GM08714 (cell line): ENCODE data around the gene FCGR3B.
"Not testable (repeated sequence)": the region's sequence is repeated elsewhere in the genome, so short reads cannot be mapped to it uniquely, and the experiment has no call there.

Experiments
- H3K4me3 ChIP-seq: fragments of 200-500 bp; sonication (Bioruptor generic); 2 replicates; pipeline ENCODE4 v1.5.1; 2014; ENCODE audit warnings: mild to moderate bottlenecking, low read length, inconsistent platforms

Gene FCGR3B

DNA sequence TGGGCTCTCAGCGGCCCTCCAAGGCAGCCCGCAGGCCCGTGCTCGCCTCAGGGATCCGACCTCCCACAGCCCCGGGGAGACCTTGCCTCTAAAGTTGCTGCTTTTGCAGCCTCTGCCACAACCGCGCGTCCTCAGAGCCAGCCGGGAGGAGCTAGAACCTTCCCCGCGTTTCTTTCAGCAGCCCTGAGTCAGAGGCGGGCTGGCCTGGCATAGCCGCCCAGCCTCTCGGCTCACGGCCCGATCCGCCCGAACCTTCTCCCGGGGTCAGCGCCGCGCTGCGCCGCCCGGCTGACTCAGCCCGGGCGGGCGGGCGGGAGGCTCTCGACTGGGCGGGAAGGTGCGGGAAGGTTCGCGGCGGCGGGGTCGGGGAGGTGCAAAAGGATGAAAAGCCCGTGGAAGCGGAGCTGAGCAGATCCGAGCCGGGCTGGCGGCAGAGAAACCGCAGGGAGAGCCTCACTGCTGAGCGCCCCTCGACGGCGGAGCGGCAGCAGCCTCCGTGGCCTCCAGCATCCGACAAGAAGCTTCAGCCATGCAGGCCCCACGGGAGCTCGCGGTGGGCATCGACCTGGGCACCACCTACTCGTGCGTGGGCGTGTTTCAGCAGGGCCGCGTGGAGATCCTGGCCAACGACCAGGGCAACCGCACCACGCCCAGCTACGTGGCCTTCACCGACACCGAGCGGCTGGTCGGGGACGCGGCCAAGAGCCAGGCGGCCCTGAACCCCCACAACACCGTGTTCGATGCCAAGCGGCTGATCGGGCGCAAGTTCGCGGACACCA lies 25.0 kb downstream of the FCGR3B start:
- H3K4me3 ChIP-seq, result not testable (repeated sequence)

DNA sequence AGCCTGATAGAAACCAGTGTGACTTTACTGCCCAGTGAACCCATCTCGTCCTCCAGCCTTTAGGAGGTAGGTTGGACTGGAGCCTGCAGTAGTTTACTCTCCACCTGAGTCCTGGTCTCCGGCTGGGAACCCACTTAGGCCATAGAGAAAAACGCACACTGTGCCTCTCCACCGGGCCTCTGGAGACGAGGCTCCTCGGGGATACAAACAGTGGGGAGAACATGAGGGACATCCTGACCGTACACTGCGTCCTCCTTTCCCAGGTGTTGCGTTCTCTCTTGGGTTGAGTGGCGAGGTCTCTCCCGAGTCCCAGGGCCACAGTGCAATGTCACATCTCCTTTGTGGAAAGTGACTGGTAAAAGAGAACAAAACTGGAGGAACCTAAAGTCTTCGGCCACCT lies 26.0 kb downstream of the FCGR3B start:
- not testable (repeated sequence) for H3K4me3 ChIP-seq

DNA sequence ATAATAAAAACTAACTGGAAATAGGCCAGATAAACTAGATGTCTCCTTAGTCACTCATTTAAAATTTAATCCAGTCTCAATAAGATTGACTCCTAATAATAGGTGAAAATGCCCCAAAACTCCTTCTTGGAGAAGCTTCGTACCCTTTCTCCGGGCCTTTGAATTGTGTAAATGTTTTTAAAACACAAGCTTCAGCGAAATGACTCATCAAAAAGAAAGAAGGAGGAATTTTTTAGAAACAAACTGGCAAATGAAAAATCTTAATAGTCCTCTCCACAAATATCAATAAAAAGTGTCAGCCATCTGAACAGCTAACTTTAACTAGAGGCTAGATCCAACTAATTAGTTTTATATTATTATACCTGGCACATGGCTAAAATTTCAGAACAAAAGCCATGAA lies 33.9 kb downstream of the FCGR3B start:
- H3K4me3 ChIP-seq, result not testable (repeated sequence)

DNA sequence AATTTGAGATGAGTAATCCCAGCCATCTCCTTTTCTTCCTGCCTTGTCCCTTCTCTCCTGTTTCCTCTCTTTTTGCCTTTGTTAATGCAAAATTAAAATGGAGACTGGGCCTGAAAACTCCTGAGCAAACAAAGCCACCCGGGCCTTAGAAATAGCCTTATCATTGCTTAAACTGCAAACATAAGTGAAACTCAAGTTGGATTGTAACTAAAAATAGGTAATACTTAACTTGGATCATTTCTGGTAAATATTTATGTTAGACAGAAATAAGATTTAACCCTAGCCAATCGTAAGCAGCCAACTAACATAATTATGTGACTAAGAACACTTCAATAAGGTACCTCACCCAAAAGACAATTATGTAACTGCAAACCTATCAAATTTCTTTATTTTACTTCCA lies 35.4 kb downstream of the FCGR3B start:
- H3K4me3 ChIP-seq, result not testable (repeated sequence)

DNA sequence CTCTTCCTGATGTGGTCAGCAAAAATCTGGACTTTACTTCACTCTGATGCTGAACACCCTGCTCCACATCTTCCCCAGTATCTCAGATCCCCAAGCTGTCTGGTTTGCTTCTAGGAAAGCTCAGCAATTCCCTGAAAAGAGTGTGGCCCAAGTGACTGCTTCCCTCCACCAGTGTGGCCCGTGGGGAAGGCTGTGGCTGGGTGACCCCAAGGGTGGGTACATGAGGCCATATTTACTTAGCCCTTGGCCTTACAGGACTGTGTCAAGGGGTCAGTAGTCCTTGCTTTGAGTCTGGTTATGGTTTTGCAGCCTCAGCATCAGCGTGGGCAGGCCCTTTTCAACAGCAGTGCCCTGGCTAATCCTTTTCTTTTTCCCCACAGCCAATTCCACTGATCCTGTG lies 35.8 kb downstream of the FCGR3B start:
- H3K4me3 ChIP-seq, result not testable (repeated sequence)

DNA sequence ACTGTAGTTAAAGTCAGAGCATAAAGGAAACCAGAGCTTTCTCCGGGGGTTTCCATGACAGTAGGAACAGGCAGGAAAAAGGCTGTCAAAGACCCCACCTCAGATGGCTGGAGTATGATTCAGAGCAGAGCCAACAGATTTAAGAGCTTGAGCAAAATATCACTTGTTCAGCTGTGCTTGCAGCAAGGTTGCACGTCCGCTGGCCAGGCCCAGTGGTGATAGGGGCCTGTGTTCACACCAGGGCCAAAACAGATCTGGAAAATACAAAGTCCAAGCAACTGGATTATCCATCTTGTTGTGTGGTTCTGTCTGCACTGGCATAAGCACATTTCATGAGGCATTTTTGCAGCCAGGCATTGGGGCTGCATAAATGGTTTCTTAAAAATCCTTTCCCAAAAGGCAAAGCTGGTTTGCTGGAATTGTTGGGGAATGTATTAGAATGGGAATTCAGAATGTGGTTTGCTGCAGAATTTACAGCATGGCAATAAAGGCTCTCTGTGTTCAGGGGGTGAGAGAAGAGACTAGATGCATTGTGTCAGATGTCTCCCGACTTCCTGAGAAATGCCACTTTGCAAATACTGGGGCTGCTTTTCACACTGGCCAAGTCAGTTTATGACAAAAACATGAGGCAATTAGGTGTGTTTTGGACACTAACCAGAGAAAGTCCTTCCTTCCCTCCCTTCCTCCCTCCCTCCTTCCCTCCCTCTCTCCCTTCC lies 36.5 kb downstream of the FCGR3B start:
- H3K4me3 ChIP-seq, result not testable (repeated sequence)

DNA sequence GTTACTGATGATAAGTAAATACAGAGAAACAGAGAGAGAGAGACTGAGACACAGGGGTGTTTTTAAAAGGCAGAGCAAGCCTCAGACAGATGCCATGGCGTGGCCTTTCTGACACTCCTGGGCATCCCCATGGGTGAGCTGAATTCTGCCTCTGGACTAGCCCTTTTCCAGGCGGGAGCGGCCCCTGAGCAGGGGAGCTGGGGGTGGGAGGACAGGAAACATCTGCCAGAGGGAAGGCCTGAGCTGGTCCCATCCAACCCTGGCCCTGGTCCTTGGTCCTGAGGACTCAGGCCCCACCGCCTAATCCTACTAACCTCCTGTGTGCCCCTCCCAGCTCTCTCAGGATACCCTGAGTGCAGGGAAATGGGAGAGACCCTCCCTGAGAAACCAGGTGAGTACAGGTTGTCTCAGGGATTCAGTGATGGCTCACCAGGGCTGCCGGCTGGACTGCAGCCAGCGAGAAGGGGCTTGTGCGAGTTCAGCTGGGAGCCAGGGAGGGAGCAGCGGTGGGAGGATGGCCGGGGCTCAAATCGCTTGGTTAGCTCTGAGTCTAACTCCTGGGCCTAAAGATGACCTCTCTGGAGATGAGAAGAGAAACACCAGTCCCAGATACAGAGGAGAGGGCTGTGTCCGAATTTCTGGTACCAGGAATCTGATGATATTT lies 37.8 kb downstream of the FCGR3B start:
- H3K4me3 ChIP-seq, result not testable (repeated sequence)

DNA sequence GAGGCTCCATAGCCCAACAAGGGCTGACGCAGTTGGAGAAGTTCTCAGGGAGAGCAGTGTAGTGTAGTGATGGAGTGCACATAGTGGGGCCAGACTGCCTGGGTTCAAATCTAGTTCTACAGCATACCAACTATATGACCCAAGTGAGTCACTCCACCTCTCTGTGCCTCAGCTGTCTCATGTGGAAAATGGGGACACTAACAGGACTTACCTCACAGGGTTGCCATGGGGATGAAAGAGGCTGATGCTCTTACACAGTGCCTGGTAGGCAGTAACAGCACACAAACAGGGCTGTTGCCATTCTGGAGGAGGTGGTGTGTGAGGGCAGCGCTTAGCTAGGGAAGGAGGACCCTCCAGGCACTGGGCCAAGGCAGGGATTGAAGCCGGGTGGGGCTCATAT lies 38.4 kb downstream of the FCGR3B start:
- H3K4me3 ChIP-seq, result not testable (repeated sequence)

DNA sequence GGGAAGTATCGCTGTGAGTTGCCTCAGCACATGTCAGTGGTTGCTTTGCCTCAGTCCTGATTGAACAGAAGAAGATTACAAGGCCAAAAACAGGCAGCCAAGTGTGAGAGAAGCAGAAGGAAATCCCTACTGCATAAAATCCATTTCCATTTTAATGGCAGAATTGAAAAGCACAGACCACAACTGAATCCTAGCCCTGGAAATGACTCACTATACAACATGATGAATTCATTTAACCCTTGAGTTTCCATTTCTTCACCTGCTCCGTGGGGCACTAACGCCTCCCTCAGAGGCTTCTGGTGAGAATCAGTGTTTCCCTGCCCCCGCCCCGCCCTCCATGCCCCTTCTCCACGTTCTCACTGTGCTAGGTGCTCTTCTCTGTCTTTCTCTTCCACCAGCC lies 41.1 kb downstream of the FCGR3B start:
- H3K4me3 ChIP-seq, result not testable (repeated sequence)

DNA sequence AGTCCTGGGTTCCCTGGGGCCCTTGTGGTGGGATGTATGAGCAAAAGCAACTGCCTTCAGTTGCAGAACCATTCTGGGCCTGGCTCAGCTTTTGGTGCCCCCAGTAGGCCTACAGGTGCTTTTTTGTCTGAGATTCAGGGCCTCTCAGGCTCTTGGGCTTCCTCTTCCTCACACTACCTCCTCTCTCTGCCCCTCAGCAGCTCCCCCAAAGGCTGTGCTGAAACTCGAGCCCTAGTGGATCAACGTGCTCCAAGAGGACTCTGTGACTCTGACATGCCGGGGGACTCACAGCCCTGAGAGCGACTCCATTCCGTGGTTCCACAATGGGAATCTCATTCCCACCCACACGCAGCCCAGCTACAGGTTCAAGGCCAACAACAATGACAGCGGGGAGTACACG lies 41.6 kb downstream of the FCGR3B start:
- H3K4me3 ChIP-seq, result not testable (repeated sequence)

DNA sequence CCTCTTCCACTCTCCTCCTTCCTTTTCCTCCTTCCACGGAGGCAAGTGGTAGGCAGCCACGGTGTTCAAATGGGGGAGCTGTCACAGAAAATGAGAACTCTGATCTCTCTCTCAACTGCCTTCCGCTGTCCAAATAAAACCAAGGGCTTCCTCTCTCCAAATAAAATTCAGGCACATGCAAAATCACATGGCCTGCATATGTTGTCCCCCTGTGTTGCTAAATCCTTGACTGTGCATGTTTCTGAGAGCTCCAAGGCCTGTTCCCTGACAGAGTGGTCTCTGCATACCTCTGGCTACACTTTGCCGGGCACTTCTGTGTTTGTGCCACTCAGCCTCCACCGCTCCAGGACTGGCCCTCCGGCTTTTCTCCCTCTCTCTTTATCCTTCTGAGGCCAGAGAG lies 42.4 kb downstream of the FCGR3B start:
- H3K4me3 ChIP-seq, result not testable (repeated sequence)

DNA sequence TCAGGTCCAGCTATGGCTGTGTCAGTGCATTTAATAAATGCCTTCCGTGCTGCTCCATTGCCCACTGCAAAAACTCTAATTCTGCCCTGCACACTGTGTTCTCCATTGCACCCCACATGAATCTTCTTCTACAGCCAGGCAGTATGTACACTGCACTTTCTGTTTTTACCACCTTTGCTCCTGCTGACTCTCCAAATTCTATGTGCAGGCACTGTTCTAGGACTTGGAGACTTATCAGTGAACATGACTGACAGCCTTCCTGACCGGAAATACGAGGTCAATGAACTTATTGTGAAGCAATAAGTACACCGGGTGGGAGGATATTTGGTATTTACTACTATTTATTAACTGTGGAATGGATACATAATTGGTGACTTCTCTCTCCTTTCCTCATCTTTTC lies 48.1 kb downstream of the FCGR3B start:
- not testable (repeated sequence) for H3K4me3 ChIP-seq

DNA sequence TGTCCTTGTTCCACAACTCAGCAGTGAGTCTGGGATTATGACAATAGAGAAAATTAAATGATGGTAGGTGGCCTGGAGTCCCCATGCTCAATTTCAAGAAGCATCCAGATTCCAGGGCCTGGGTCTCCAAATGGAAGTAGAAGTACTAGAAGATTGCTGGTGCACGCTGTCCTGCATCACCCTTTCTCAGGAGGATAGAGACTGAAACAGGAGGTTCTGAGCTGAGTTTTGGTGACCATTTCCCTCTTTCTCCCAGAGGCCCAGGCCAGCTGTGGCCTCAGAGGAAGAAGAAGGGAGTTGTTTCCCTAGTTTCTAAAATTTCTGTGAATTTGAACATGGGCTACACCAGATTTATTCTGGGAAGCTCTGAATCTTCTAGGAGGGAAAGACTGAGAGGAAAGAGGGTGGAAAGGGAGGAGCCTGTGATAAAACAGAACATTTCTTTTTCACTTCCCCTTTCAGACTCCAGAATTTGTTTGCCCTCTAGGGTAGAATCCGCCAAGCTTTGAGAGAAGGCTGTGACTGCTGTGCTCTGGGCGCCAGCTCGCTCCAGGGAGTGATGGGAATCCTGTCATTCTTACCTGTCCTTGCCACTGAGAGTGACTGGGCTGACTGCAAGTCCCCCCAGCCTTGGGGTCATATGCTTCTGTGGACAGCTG lies 50.0 kb downstream of the FCGR3B start:
- not testable (repeated sequence) for H3K4me3 ChIP-seq

DNA sequence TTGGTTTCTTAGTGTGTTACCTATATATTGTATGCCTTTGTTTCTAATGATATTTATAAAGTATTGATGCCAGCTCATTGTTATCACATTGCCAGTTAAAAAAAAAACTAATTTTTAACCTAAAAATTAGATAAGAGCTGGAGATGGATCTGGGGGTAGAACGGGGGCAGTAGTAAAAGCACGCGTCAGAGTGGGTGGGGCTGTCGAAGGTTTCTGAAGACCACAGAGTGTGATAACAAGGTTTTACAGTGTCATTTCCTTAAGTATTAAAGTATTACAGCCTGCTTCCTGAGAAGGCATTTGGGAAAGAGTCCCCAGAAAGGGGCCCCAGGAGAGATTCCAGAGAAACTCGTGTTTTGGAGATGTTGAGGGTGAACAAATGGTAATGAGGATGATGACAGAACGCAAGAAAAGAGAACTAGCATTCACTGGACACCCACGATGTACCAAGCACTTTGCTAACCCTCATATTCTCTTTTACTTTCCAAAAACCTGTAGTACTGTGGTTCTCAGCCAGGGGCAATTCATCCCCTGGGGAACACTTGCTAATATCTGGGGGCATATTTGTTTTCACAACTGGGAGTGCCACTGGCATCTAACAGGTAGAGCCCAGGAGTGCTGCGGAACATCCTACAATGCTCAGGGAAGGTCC lies 51.0 kb downstream of the FCGR3B start:
- H3K4me3 ChIP-seq, result not testable (repeated sequence)

DNA sequence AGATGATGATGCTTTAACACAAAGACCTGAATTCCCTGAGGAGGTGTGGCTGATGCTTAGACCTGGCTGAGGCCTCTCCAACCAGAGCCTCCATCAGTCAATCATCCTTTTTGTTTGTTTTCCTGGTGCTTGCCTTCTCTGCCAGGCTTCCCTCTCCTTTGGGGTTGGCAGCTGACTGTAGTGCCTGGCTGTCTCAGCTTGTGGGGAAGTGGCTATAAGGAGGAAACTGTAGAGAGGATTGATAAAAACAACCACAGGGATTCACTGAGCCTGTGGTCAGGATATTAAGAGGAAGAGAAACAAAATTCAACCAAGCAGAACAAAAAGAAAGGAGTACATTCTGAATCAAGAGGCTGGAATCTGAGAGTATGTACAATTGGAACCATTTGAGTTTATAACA lies 54.3 kb downstream of the FCGR3B start:
- not testable (repeated sequence) for H3K4me3 ChIP-seq
